HepG2 (cell line): Measurements from ENCODE around the gene TBCCD1. TPM values are rescaled to one million over a fixed set of nuclear protein-coding genes. Genes with fewer than 3 reads are reported as not detected.
A peak's percentile ranks its signal among the peaks of the same experiment; 100 is the strongest.

ENCODE experiments used
- CCDC6 ChIP-seq: sonication (generic); formaldehyde crosslinking; IDR thresholded peaks from 2 replicates; pipeline ENCODE4 v1.8.1; 2022; ENCODE audit warnings: mild to moderate bottlenecking, missing genetic modification reagents, moderate library complexity
- E2F5 ChIP-seq: sonication (generic); formaldehyde crosslinking; conservative IDR thresholded peaks from 2 replicates; pipeline ENCODE4 v1.4.0; 2020; ENCODE audit warnings: missing genetic modification reagents
- ERF ChIP-seq: IDR thresholded peaks from 2 replicates; pipeline ENCODE4 v1.6.1; 2018; ENCODE audit warnings: missing biosample characterization, missing genetic modification reagents
- FOXK1 ChIP-seq: sonication (generic); formaldehyde crosslinking; IDR thresholded peaks from 2 replicates; pipeline ENCODE4 v1.4.0; 2020; ENCODE audit warnings: low read depth, missing genetic modification reagents, borderline replicate concordance
- MAFG ChIP-seq: sonication (generic); formaldehyde crosslinking; IDR thresholded peaks from 2 replicates; pipeline ENCODE4 v1.5.1; 2020; ENCODE audit warnings: mild to moderate bottlenecking, missing genetic modification reagents
- SMARCC2 ChIP-seq: fragments of 450-650 bp; IDR thresholded peaks from 2 replicates; pipeline ENCODE4 v1.6.1; 2017; ENCODE audit warnings: antibody characterized with exemption, mild to moderate bottlenecking
- THYN1 ChIP-seq: sonication (generic); formaldehyde crosslinking; IDR thresholded peaks from 2 replicates; pipeline ENCODE4 v1.8.1; 2023; ENCODE audit warnings: low read depth, mild to moderate bottlenecking, moderate library complexity, missing genetic modification reagents, borderline replicate concordance
- ZNF18 ChIP-seq: sonication (generic); formaldehyde crosslinking; IDR thresholded peaks from 2 replicates; pipeline ENCODE4 v1.8.0; 2022; ENCODE audit warnings: mild to moderate bottlenecking, missing genetic modification reagents; ENCODE audit not compliant: insufficient replicate concordance
- ZNF235 ChIP-seq: sonication (generic); formaldehyde crosslinking; IDR thresholded peaks from 2 replicates; pipeline ENCODE4 v1.8.1; 2023; ENCODE audit warnings: mild to moderate bottlenecking, missing genetic modification reagents, borderline replicate concordance
- ZNF264 ChIP-seq: sonication (generic); formaldehyde crosslinking; IDR thresholded peaks from 2 replicates; pipeline ENCODE4 v1.4.0; 2020; ENCODE audit warnings: missing genetic modification reagents
- ZNF329 ChIP-seq: sonication (generic); formaldehyde crosslinking; IDR thresholded peaks from 2 replicates; pipeline ENCODE4 v1.9.0; 2021; ENCODE audit warnings: low read depth, mild to moderate bottlenecking, missing genetic modification reagents
- ZNF652 ChIP-seq: IDR thresholded peaks from 2 replicates; pipeline ENCODE4 v1.6.1; 2016; ENCODE audit warnings: low read depth, borderline replicate concordance
- polyA plus RNA-seq, 8 experiments: library from polyadenylated mRNA; depleted of rRNA in 3 of 8; stranded (reverse) in 7 of 8; unstranded in 1 of 8; fragments of >200 nt; fragmentation: Illumina TruSeq in 4 of 8; extraction: Trizol in 4 of 8; gene quantifications; 2 replicates each; pipeline versions ENCODE4 v1.2.1 to v1.2.3, GENCODE V29; 2011 to 2016; ENCODE audit warnings: low read depth in 4 of 8, missing spikeins in 1 of 8, mixed read lengths in 1 of 8; ENCODE audit not compliant: insufficient read depth in 1 of 8
- total RNA-seq, 5 experiments: library from RNA; depleted of rRNA; stranded (reverse); fragments of >200 nt; fragmentation: Illumina TruSeq; extraction: Trizol; gene quantifications; 2 replicates each; pipeline ENCODE4 v1.2.3, GENCODE V29; 2016; ENCODE audit warnings: low read depth in 1 of 5
- TF ChIP-seq, protein P1 (sequence below), 2 experiments: sonication (generic) in 1 of 2; formaldehyde crosslinking in 1 of 2; IDR thresholded peaks; 2 replicates each; pipeline versions ENCODE4 v1.6.1 to v1.9.0; 2014 to 2022; ENCODE audit warnings: antibody characterized with exemption in 1 of 2, borderline replicate concordance in 1 of 2, inconsistent platforms in 1 of 2, low read depth in 1 of 2, missing genetic modification reagents in 1 of 2
- TF ChIP-seq, protein P2 (sequence below): sonication (generic); formaldehyde crosslinking; IDR thresholded peaks from 2 replicates; pipeline ENCODE4 v1.5.0; 2020; ENCODE audit warnings: missing genetic modification reagents
- TF ChIP-seq, protein P3 (sequence below): sonication (generic); formaldehyde crosslinking; IDR thresholded peaks from 2 replicates; pipeline ENCODE4 v1.8.1; 2023; ENCODE audit warnings: mild to moderate bottlenecking, missing genetic modification reagents

The TBCCD1 gene
- total and polyA plus RNA-seq, 2 of the 13 experiments (the other 11 are each of a cell fraction or from before 2014, with no cell fraction given) = 13.6 to 16.2 TPM

DNA sequence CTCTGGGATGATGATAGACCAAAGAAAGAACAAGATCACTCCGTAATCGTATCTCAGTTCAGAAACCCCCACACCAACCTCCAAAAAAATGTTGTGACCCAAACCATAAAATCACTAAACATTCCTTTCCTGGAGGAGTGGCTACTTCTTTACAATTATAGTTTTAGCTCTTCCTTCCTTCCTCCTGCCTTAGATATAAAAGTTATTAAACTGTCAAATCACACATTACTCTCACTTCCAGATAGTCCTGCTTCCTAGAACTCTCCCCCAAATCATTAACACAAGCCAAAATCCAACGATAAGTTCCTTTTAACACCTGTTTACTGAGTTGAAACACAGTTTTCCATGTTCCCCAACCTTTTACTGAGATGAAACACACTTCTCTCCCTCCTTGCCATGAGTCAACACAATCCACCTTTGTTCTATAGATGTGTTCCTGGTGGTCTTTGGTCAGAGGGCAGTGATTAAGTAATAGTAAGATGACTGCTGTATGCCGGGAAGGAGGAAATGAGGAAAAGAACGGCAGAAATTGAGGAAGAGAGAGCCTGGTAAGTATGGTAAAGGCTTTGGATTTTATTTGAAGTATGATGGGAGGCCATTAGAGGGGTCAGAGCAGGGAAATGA is 14.6 kb downstream of the TBCCD1 start (continued):
- TF ChIP-seq, protein P1, sequence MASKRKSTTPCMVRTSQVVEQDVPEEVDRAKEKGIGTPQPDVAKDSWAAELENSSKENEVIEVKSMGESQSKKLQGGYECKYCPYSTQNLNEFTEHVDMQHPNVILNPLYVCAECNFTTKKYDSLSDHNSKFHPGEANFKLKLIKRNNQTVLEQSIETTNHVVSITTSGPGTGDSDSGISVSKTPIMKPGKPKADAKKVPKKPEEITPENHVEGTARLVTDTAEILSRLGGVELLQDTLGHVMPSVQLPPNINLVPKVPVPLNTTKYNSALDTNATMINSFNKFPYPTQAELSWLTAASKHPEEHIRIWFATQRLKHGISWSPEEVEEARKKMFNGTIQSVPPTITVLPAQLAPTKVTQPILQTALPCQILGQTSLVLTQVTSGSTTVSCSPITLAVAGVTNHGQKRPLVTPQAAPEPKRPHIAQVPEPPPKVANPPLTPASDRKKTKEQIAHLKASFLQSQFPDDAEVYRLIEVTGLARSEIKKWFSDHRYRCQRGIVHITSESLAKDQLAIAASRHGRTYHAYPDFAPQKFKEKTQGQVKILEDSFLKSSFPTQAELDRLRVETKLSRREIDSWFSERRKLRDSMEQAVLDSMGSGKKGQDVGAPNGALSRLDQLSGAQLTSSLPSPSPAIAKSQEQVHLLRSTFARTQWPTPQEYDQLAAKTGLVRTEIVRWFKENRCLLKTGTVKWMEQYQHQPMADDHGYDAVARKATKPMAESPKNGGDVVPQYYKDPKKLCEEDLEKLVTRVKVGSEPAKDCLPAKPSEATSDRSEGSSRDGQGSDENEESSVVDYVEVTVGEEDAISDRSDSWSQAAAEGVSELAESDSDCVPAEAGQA (IDR thresholded peaks at IDR 0.05; ENCODE audit: low read depth) = no peak
- TF ChIP-seq, protein P1 (CRISPR knock-in tag; IDR thresholded peaks at IDR 0.05; ENCODE audit: borderline replicate concordance) = no peak
- TF ChIP-seq ZNF264 (CRISPR knock-in tag) (no peak), ZNF329 (CRISPR knock-in tag) (no peak), E2F5 (CRISPR knock-in tag) (no peak), ERF (CRISPR knock-in tag) (no peak), CCDC6 (CRISPR knock-in tag) (no peak), ZNF18 (CRISPR knock-in tag) (no peak), MAFG (CRISPR knock-in tag) (no peak), SMARCC2 (no peak), ZNF652 (no peak), FOXK1 (peak; percentile 32; the same call in 1 of the 2 replicates), THYN1 (CRISPR knock-in tag) (no peak), ZNF235 (no peak)
- TF ChIP-seq, protein P2, sequence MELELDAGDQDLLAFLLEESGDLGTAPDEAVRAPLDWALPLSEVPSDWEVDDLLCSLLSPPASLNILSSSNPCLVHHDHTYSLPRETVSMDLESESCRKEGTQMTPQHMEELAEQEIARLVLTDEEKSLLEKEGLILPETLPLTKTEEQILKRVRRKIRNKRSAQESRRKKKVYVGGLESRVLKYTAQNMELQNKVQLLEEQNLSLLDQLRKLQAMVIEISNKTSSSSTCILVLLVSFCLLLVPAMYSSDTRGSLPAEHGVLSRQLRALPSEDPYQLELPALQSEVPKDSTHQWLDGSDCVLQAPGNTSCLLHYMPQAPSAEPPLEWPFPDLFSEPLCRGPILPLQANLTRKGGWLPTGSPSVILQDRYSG = no peak
- TF ChIP-seq, protein P3, sequence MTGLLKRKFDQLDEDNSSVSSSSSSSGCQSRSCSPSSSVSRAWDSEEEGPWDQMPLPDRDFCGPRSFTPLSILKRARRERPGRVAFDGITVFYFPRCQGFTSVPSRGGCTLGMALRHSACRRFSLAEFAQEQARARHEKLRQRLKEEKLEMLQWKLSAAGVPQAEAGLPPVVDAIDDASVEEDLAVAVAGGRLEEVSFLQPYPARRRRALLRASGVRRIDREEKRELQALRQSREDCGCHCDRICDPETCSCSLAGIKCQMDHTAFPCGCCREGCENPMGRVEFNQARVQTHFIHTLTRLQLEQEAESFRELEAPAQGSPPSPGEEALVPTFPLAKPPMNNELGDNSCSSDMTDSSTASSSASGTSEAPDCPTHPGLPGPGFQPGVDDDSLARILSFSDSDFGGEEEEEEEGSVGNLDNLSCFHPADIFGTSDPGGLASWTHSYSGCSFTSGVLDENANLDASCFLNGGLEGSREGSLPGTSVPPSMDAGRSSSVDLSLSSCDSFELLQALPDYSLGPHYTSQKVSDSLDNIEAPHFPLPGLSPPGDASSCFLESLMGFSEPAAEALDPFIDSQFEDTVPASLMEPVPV (CRISPR knock-in tag) = no peak
